IPS-15b (cell line): ENCODE data around the gene POLR1C.
A peak's percentile ranks its signal among the peaks of the same experiment; 100 is the strongest.
"Not testable (repeated sequence)": the region's sequence is repeated elsewhere in the genome, so short reads cannot be mapped to it uniquely, and the experiment has no call there.

Experiments
- H3K27me3 ChIP-seq: one replicate; pipeline ENCODE4 v1.6.1; 2013; ENCODE audit warnings: low read length; ENCODE audit not compliant: control insufficient read depth, insufficient read depth
- H3K36me3 ChIP-seq: one replicate; pipeline ENCODE4 v1.6.1; 2013; ENCODE audit warnings: low read length; ENCODE audit not compliant: control insufficient read depth, insufficient read depth
- H3K4me1 ChIP-seq: one replicate; pipeline ENCODE4 v1.6.1; 2013; ENCODE audit warnings: mild to moderate bottlenecking, low read length; ENCODE audit not compliant: control insufficient read depth, insufficient read depth
- H3K4me3 ChIP-seq: one replicate; pipeline ENCODE4 v1.5.1; 2013; ENCODE audit warnings: low read depth, low read length
- H3K9ac ChIP-seq: one replicate; pipeline ENCODE4 v1.6.1; 2013; ENCODE audit warnings: low read depth, mild to moderate bottlenecking, low read length
- H3K9me3 ChIP-seq: one replicate; pipeline ENCODE4 v1.6.1; 2013; ENCODE audit warnings: mild to moderate bottlenecking, low read length; ENCODE audit not compliant: control insufficient read depth, insufficient read depth

Gene POLR1C

DNA sequence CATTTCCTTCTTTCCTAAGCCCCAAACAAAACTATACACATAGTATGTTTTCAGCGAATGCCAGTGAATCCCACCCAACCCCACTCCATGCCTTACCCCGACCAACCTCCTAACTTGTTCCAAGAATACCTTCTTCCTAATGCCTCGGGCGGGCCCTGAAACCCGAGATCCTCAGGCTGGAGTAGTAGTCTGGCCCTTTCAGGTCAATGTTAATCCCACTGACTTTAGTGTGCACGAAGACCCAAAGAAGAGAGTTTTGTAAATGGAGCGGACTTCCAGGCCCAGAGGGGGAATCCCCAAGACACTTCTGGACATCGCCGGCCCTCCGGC, 557 bp upstream of the POLR1C start:
- Histone ChIP-seq H3K36me3 (peaks cover 50% of the 10 kb centered on the region), H3K4me3 (peak overlapping the region; percentile 99), H3K4me1 (peaks cover 9% of the 10 kb centered on the region), H3K9ac (peak overlapping the region; percentile 93), H3K9me3 (no peaks in the 10 kb centered on the region), H3K27me3 (no peaks in the 10 kb centered on the region)

DNA sequence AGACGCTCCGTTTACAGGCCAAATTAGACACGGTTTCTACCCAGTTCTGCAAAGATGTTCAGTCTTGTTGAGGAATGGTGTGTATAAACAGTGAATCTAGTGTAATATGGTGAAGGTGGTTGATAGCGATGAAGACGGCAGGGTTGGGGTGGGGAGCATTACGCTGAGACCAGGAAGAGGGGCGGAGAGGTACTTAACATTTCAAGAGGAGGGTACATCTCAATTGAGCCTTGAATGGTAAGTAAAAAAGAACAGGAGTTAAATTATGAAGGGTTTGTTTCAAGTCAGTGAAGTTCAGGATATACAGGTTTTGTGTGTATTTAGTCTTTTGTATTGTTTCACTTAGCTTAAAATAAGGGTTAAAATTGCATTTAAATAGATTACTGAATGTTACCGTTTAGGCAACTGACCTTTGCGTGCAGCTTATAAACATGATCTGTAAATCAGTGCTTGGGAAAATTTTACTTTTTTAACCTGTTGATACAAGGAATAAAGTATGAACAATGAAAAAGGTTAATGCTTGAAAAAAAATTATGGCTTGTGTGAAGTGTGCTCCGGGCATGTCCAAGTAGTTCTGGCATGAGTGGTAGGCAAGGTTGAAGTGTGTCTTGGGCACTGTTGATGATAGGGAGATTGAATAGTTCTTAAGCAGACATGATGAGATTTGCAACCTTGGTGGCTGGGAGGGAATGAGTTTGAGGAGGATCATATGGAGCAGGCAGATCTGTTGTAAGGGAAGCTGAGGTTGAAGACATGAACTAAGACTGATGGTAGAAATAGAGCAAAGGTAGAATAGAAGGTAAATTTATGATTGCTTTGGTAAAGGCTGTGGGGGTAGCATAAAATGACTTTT, 842 bp downstream of the POLR1C start:
- peak overlapping the region; percentile 93 for H3K9ac ChIP-seq
- peaks cover 6% of the 10 kb centered on the region for H3K4me1 ChIP-seq
- peaks cover 50% of the 10 kb centered on the region for H3K36me3 ChIP-seq
- H3K27me3 ChIP-seq, result no peaks in the 10 kb centered on the region
- H3K4me3 ChIP-seq, result peak overlapping the region; percentile 99
- no peaks in the 10 kb centered on the region for H3K9me3 ChIP-seq

DNA sequence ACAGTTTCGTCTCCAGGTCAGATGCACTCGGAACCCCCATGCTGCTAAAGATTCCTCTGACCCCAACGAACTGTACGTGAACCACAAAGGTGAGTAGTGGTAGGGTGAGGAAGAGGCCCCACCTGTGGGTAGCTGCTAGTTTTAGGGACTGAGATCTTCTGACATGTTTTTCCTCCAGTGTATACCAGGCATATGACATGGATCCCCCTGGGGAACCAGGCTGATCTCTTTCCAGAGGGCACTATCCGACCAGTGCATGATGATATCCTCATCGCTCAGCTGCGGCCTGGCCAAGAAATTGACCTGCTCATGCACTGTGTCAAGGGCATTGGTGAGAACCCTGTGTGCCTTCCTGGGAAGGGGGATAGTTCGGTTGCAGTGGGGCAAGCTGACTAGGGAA, 3.2 kb downstream of the POLR1C start:
- no peak overlapping the region for H3K9ac ChIP-seq
- no peaks in the 10 kb centered on the region for H3K9me3 ChIP-seq
- H3K27me3 ChIP-seq, result no peaks in the 10 kb centered on the region
- H3K36me3 ChIP-seq, result peaks cover 53% of the 10 kb centered on the region
- H3K4me3 ChIP-seq, result no peak overlapping the region
- H3K4me1 ChIP-seq, result peaks cover 6% of the 10 kb centered on the region

DNA sequence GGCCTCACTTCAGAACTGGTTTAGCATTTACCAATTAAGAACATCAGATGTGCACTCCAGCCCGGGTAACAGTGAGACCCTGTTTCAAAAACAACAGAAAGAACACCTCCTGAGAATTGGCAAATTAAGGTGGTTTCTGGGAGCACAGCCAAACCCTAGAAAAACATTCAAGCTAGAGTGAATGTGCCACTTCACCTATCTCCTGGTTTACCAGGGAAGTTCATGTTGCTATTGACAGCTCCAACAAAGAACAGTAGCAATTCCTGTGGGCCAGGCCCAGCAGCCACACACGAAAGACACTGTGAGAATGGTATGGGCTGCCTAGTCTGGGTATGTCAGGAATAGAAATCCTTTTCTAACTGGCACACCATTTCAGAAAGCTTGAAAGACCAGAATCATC, 4.9 kb downstream of the POLR1C start:
- Histone ChIP-seq H3K9ac (no peak overlapping the region), H3K4me1 (peaks cover 6% of the 10 kb centered on the region), H3K9me3 (no peaks in the 10 kb centered on the region), H3K4me3 (no peak overlapping the region), H3K36me3 (peaks cover 69% of the 10 kb centered on the region), H3K27me3 (no peaks in the 10 kb centered on the region)

DNA sequence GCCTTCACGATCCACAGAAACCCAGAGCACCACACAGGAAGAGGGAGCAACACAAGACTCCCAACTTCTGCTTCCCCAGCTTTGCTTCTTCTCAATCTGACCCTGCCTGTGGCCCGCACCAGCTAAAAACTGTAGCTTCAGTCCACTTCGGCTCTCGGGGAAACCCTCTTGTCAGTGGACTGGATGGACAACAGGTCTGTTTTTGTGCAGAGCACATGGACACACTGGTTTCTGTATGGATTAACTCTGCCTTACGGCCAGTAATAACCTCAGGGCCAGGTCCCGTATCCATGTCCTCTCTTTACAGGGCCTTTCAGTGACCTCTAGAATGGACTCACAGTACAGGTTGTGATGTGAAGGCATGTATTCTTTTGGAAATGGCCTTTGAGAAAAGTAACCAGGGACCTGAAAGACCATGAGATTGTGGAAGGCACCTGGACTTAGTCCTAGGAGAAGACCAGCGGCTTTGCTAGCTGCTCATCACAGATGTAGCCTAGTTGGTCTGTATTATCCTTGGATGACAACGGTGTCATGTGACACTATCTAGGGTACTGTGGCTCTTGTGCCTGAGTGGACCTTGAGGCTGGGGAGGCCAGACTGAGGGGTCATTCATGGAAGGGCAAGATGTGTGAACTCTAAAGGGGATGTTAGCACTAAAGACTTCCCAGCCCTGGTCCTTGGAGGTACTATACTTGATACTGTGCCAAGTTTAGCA, 5.8 kb downstream of the POLR1C start:
- H3K36me3 ChIP-seq, result peaks cover 76% of the 10 kb centered on the region
- H3K4me3 ChIP-seq, result no peak overlapping the region
- H3K4me1 ChIP-seq, result peaks cover 6% of the 10 kb centered on the region
- H3K9ac ChIP-seq, result no peak overlapping the region
- no peaks in the 10 kb centered on the region for H3K27me3 ChIP-seq
- H3K9me3 ChIP-seq, result no peaks in the 10 kb centered on the region

DNA sequence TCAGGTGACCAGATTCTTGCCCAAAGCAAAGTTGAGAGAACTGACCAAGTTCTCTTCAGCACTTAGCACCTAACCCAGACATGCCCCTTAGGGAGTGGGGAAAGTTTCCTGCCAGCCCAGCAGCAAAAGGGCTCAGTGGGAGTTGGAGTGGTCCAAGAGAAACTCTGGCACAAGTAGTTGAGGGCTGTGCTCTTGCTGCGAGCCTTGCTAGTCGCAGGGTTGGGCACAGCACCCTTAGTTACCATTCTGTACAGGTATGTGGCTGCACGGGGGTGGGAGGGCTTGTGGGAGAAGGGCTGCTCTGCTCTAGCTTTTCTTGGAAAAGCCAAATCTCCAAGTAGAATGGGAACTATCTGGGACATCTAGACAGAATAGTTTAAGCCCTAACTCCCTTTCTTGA, 6.4 kb downstream of the POLR1C start:
- Histone ChIP-seq H3K9me3 (no peaks in the 10 kb centered on the region), H3K4me1 (peaks cover 1% of the 10 kb centered on the region), H3K27me3 (no peaks in the 10 kb centered on the region), H3K9ac (no peak overlapping the region), H3K4me3 (no peak overlapping the region), H3K36me3 (peaks cover 80% of the 10 kb centered on the region)

DNA sequence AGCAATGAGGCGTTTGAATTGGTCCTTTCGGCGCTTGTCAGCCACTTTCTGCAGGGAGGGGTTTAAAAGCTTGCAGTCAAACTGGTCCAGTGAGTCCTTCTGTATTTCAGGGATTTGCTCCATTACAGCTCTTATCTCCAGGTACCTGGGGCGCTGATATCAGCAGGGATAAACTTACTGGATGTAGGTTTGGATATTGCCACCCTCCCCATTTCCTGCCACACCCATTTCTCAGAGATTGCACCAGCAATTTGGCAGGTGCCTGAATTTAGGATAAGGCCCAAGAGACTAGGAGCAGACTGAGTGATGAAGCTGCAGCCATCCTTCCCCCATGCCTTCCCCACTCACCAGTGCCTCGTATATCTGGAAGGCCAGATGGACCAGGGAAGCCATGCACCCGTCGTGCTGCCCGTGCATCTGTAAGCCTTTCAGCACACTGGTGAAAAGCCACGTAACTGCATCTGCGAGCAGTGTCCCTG, 7.6 kb downstream of the POLR1C start:
- H3K4me1 ChIP-seq, result no peaks in the 10 kb centered on the region
- H3K36me3 ChIP-seq, result peaks cover 78% of the 10 kb centered on the region
- no peaks in the 10 kb centered on the region for H3K9me3 ChIP-seq
- H3K4me3 ChIP-seq, result no peak overlapping the region
- no peaks in the 10 kb centered on the region for H3K27me3 ChIP-seq
- H3K9ac ChIP-seq, result no peak overlapping the region

DNA sequence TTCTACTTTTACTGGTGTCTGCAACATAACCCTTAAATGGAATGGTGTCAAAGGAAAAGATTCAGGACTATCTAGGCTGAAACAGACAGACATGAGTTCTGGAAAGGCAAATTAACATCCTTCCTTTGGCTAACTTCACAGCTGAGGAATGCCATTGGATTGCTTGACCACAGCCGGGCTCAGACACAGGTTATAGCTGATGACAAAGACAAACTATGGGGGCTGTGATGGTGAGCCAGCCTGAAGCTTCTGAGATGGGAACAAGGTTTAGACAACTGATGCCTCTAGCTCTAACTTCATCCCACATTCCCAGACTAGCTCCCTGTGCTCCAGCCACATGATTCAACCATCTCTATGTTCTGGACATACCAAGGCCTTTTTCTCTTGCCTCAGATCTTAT, 15.3 kb downstream of the POLR1C start:
- H3K36me3 ChIP-seq, result peaks cover 20% of the 10 kb centered on the region
- H3K4me3 ChIP-seq, result no peak overlapping the region
- no peaks in the 10 kb centered on the region for H3K27me3 ChIP-seq
- H3K4me1 ChIP-seq, result no peaks in the 10 kb centered on the region
- no peaks in the 10 kb centered on the region for H3K9me3 ChIP-seq
- H3K9ac ChIP-seq, result no peak overlapping the region

DNA sequence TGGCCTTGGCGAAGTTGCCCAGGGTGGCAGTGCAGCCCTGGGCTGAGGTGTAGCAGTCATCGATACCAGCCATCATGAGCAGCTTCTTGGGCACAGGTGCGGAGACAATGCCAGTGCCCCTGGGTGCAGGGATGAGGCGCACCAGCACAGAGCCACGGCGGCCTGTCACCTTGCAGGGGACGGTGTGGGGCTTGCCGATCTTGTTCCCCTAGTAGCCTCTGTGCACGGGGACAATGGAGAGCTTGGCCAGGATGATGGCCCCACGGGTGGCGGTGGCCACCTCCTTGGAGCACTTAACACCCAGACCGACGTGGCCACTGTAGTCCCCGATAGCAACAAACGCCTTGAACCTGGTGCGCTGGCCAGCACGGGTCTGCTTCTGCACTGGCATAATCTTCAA, 22.1 kb downstream of the POLR1C start:
- H3K36me3 ChIP-seq, H3K9ac ChIP-seq, H3K27me3 ChIP-seq, H3K9me3 ChIP-seq, H3K4me1 ChIP-seq, H3K4me3 ChIP-seq: not testable (repeated sequence)

DNA sequence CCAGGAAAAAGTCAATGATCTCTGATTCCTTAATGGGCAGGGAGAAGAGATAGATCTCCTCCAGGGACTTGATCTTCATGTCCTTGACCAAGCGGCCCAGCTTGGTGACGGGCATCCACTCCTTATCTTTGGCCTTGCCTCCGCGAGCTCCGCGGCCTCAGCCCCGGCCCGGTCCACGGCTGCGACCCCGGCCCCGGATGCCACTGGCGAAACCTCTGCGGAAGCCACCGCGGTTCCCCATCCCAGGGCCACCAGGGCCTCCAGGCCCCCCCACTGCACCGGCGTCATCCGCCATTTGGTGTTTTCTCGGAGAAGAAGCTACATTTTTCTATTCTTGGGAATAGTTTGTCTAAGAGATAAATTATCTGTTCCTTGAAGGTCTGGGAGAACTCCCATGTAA, 22.5 kb downstream of the POLR1C start:
- not testable (repeated sequence) for H3K4me3 ChIP-seq, H3K9me3 ChIP-seq, H3K9ac ChIP-seq, H3K27me3 ChIP-seq, H3K4me1 ChIP-seq, H3K36me3 ChIP-seq

DNA sequence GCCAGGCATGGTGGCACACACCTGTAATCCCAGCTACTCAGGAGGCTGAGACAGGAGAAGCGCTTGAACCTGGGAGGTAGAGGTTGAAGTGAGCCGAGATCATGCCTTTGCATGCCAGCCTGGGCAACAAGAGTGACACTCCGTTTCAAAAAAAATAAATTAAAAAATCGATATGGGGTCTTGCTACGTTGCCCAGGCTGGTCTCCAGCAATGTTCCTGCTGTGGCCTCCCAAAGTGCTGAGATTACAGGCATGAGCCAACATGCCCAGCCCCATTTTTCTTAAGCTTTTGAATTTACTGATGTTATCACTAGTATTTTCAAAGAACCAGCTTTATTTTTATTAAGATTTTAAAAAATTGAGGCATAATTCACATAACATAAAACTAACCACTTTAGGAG, 23.6 kb downstream of the POLR1C start:
- no peak overlapping the region for H3K9ac ChIP-seq
- peaks cover 16% of the 10 kb centered on the region for H3K36me3 ChIP-seq
- no peak overlapping the region for H3K4me3 ChIP-seq

More for the DNA sequence above, 23.6 kb downstream of the POLR1C start:
- Histone ChIP-seq H3K9me3 (no peaks in the 10 kb centered on the region), H3K4me1 (no peaks in the 10 kb centered on the region), H3K27me3 (no peaks in the 10 kb centered on the region)
